Raji (cell line): ENCODE data around the gene ZBED1.

Experiments used
- POLR2A ChIP-seq: IDR thresholded peaks from 2 replicates; pipeline ENCODE4 v1.6.1; 2011; ENCODE audit warnings: low read depth, low read length, control low read depth; ENCODE audit not compliant: insufficient read depth

Gene ZBED1

DNA sequence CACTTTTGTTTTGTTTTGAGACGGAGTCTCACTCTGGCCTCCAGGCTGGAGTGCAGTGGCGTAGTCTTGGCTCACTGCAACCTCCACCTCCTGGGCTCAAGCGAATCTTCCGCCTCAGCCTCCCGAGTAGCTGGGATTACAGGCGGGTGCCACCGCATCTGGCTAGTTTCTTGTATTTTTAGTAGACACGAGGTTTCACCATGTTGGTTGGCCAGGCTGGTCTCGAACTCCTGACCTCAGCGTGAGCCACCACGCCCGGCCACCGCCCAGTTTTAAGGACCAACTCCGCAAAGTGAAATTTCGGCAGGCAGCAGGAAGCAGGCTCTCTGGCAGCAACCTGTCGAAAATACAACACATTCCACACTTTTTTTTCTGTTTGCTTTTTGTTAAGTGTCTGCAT lies 13.4 kb downstream of the ZBED1 start:
- TF ChIP-seq POLR2A = no peak

DNA sequence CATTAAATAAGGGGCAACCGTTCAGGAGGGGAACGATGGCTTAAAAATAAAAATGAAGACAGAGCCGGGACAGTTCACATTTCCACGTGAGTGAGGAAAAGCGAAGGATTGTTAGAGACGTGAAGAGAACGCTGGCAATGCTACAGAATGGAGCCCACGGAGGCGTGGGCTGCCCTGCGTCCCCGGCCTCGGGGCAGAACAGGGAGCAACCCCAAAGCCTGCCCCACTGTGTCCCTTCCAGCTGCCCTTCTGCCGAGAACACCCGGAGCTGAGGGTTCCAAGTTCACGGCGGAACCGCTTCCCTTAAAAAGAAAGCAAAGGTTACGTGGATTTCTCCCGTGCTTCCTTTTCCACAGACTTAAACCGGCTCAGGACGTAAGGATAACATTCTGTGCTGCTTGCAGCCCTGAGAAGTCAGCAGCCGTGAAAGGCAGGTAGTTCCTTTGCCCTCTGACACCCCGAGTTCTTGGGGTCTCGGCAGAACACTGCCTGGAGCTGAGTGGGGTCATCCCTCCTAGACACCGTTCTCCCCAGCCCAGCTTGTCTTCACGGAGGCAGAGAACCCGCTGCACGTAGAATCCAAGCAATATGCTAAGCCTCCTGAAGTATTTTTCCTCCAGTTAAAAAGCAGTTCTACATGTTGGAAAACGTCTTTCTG lies 14.2 kb downstream of the ZBED1 start:
- TF ChIP-seq POLR2A = no peak

DNA sequence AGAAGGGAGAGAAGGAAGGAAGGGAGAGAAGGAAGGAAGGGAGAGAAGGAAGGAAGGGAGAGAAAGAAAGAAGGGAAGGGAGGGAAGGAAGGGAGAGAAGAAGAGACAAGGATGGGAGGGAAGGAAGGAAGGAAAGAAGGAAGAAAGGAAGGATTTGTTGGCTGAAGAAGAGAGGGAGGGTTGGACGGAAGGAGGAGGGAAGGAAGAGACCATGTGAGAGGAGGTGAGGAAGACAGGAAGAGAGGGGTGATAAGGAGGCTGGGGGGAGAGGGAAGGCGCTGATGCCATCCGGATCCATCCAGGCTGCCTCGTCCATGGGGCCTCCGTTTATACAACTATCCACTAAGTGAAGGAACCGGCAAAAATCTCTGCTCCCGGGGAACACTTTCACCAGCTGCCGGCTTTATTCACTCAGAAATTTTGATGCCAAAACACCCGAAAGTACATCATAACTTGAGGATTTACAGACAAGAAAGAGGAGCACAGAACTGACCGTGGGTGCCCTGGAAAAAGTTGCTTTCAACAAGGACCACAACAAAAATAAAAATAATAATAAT lies 14.9 kb downstream of the ZBED1 start:
- no peak for TF ChIP-seq POLR2A

DNA sequence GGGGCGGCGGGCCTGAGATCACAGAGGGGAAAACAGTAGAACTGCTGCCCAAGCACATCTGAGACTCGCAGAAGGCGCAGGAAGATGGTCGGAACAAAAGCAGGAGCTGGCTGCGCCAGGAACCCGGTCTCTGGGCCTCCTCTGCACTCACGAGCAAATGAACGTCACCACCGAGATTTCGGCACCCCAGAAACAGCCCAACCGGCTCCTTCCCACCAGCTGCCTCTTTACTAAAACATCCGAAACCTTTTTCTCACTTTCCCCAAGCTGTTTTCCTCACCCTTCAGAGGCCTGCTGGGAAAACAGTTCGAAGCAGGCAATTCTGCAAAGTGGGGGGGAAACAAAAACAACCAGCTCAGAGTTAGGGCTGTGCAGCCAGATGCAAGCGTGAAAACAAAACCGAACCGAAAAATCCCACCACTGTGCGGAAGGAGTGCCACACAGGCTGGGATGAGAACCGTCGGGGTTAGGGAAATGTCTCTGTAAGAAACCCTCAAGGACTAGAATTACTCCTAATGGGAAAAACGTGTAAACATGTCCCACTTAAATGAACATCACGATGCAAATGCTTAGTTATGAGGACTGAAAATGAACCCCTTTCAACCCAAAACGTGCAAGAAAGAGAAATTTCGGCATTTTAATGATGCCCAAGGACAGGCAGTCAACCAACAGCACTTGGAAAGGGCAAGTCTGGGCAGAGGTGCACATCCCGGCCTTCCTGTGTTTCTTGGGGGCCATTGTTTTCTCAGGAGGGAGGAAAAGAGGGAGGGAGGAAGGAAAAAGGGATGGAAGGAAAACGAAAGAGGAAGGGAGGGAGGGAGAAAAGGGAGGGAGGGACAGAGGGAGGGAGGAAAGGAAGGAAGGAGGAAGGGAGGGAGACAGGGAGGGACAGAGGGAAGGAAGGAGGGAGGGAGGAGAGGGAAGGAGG lies 15.8 kb downstream of the ZBED1 start:
- TF ChIP-seq POLR2A = no peak

DNA sequence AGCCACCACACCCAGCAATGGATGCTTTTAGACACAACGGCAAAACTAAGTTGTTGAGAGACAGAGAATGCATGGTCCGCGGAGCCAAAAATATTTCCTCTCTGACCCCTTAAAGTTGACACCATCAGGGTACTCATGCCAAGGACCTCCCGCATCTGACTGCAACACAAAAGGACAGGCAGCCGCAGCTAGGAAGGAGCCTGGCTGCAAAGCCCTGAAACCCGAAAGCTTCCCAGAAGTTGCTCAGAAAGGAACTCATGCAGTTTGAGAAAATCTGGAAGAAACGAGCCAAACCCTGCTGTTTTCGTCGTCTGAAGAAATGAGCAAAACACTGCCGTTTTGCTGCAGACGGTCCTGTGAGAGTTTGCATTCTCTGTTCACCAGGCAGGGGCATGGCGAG lies 16.5 kb downstream of the ZBED1 start:
- no peak for TF ChIP-seq POLR2A

DNA sequence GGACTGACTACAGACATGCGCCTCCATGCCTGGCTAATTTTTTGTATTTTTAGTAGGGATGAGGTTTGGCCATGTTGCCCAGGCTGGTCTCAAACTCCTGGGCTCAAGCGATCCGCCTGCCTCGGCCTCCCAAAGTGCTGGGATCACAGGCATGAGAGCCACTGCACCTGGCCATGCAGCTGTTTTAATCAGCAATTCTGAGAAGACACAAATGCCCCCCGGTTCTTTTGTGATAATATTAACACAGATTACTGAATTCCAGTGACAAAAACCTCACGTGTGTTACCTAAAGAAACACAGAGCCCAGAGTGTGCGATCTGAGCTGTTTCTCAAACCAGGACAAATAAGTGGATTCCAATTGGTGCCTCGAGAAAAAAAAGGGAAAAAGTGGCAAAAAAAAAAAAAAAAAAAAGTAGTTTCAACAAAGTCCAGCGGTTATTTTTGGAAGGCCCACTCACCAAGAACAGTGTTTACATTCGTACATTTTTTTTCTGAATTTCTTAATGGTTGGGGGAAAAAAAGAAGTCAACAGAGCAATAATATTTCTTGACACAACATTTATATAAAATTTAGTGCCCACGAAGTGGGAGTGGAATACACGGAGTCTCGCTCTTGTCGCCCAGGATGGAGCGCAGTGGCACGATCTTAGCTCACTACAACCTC lies 17.2 kb downstream of the ZBED1 start:
- no peak for TF ChIP-seq POLR2A

DNA sequence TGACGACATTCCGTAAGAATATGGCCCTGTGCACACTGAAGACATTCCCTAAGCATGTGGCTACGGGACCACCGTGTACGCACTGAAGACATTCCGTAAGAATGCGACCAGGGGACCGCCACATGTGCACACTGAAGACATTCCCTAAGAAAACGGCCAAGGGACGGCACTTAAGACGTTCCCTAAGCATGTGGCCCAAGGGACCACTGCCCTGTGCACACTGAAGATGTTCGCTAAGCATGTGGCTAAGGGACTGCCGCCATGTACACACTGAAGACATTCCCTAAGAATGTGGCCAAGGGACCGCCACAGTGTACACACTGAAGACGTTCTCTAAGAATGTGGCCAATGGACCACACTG lies 21.4 kb downstream of the ZBED1 start:
- TF ChIP-seq POLR2A = no peak

DNA sequence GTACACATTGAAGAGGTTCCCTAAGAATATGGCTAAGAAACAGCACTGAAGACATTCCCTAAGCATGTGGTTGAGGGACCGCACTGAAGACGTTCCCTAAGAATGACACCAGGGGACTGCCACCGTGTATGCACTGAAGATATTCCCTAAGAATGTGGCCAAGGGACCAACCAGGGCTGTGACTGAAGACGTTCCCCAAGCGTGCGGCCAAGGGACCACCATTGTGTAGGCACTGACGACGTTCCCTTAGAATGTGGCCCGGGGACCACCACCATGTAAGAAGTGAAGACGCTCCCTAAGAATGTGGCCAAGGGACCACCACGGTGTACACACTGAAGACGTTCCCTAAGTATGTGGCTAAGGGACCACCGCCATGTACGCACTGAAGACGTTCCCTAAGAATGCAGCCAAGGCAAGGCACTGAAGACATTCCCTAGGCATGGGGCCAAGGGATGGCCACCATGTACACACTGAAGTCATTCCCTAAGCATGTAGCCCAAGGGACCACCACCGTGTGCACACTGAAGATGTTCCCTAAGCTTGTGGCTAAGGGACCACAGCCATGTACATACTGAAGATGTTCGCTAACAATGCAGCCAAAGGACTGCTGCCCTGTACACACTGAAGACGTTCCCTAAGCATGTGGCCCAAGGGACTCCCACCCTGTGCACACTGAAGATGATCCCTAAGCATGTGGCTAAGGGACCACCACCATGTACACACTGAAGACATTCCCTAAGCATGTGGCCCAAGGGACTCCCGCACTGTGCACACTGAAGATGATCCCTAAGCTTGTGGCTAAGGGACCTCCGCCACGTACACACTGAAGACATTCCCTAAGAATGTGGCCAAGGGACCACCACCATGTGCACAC lies 22.0 kb downstream of the ZBED1 start:
- no peak for TF ChIP-seq POLR2A

DNA sequence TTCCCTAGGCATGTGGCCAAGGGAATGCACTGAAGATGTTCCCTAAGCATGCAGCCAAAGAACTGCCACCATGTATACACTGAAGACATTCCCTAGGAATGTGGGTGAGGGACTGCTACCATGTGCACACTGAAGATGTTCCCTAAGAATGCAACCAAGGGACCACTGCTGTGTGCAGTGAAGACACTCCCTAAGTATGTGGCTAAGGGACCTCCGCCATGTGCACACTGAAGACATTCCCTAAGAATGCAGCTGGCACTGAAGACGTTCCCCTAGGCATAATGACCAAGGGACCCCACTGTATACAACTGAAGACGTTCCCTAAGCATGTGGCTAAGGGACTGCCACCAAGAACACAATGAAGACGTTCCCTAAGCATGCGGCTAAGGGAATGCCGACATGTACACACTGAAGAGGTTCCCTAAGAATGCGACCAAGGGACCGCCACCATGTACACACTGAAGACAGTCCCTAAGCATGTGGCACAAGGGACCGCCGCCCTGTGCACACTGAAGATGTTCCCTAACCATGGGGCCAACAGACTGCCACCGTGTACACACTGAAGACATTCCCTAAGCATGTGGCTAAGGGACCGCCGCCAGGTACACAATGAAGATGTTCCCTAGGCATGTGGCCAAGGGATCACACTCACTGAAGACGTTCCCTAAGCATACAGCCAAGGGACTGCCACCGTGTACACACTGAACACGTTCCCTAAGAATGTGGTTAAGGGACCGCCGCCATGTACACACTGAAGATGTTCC lies 25.6 kb downstream of the ZBED1 start:
- TF ChIP-seq POLR2A = no peak

DNA sequence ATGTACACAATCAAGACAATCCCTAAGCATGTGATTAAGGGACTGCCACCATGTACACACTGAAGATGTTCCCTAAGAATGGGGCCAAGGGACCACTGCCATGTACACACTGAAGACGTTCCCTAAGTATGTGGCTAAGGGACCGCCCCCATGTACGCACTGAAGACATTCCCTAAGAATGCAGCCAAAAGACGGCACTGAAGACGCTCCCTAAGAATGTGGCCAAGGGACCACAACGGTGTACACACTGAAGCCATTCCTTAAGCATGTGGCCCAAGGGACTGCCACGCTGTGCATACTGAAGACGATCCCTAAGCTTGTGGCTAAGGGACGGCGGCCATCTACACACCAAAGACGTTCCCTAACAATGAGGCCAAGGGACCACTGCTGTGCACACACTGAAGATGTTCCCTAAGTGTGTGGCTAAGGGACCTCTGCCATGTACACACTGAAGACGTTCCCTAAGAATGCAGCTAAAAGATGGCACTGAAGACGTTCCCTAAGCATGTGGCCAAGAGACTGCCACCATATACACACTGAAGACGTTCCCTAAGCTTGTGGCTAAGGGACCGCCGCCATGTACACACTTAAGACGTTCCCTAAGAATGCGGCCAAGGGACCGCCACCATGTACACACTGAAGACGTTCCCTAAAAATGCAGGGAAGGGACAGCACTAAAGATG lies 26.4 kb downstream of the ZBED1 start:
- no peak for TF ChIP-seq POLR2A

DNA sequence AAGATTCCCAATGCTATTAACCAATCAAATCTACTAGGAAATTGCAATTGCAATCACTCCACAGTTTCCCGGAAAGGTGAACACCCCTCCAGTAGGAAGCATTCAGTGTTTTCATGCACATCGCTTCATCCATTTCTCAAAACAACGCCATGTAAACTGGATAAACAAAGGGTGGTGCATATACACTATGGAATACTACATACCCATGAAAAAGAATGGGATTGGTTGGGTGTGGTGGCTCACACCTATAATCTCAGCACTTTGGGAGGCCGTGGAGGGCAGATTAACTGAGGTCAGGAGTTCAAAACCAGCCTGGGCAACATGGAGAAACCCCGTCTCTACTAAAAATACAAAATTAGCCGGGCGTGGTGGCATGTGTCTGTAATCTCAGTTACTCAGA lies 29.1 kb downstream of the ZBED1 start:
- TF ChIP-seq POLR2A = no peak

DNA sequence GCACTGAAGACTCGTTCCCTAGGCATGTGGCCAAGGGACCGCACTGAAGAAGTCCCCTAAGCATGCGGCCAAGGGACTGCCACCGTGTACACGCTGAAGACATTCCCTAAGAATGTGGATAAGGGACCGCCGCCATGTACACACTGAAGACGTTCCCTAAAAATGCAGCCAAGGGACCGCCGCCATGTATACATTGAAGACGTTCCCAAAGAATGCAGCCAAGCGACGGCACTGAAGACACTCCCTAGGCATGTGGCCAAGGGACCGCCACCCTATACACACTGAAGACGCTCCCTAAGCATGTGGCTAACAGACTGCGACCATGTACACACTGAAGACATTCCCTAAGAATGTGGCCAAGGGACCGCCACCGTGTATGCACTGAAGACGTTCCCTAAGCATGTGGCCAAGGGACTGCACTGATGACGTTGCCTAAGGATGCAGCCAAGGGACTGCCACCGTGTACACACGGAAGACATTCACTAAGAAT lies 31.5 kb downstream of the ZBED1 start:
- no peak for TF ChIP-seq POLR2A

DNA sequence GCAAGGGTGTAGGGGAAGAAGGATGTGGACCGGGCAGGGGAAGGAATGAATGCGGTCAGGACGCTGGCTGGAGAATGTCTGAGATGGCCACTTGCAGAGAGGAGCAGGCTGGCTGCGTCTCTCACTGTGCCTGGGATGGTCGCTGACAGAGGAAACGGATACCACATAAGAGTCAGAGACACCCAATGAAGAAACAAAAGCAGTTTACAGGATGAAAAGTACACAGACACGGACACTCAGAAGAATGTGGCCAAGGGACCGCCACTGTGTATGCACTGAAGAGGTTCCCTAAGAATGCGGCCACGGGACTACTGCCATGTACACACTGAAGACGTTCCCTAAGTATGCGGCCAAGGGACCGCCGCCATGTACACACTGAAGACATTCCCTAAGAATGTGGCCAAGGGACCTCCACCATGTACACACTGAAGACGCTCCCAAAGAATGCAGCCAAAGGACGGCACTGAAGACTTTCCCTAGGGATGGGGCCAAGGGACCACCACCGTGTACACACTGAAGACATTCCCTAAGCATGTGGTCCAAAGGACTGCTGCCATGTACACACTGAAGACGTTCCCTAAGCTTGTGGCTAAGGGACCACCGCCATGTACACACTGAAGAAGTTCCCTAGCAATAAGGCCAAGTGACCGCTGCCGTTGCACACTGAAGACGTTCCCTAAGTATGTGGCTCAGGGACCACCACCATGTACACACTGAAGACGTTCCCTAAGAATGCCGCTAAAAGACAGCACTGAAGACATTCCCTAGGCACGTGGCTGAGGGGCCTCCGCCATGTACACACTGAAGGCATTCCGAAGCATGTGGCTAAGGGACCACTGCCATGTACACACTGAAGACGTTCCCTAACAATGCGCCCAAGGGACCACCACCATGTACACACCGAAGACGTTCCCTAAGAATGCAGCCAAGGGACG lies 32.2 kb downstream of the ZBED1 start:
- no peak for TF ChIP-seq POLR2A
